GM23338 (cell line): ENCODE results near the gene GALNT14. TPM values are rescaled to one million over a fixed set of nuclear protein-coding genes. Genes with fewer than 3 reads are reported as not detected.

Experiments used
- ATAC-seq: fragments of 200-7000 bp; cut with Tn5 transposase; 3 replicates; pipeline ENCODE4 v1.9.1; 2020
- DNase-seq: peaks from one replicate; pipeline ENCODE4 v3.0.0-alpha.2; 2015; ENCODE audit warnings: low spot score
- H2AFZ ChIP-seq: fragments of 200-600 bp; sonication (generic); 2 replicates; pipeline ENCODE4 v1.8.0; 2016; ENCODE audit warnings: antibody characterized with exemption, mild to moderate bottlenecking, moderate library complexity
- H3F3A ChIP-seq: fragments of 200-600 bp; sonication (generic); replicated peaks from 2 replicates; pipeline ENCODE4 v1.8.0; 2017; ENCODE audit warnings: antibody characterized with exemption, mixed run types, low read depth
- H3K27ac ChIP-seq: fragments of 200-600 bp; sonication (generic); 2 replicates; pipeline ENCODE4 v1.6.1; 2016; ENCODE audit warnings: low read depth
- H3K27me3 ChIP-seq: fragments of 200-600 bp; sonication (generic); 2 replicates; pipeline ENCODE4 v1.8.0; 2016; ENCODE audit warnings: mild to moderate bottlenecking, mixed run types, moderate library complexity; ENCODE audit not compliant: insufficient read depth
- H3K36me3 ChIP-seq: fragments of 200-600 bp; sonication (generic); 2 replicates; pipeline ENCODE4 v1.8.0; 2016; ENCODE audit warnings: mild to moderate bottlenecking; ENCODE audit not compliant: insufficient read depth
- H3K4me1 ChIP-seq: fragments of 200-600 bp; sonication (generic); 2 replicates; pipeline ENCODE4 v1.8.0; 2016; ENCODE audit warnings: mild to moderate bottlenecking, moderate library complexity; ENCODE audit not compliant: insufficient read depth
- H3K4me2 ChIP-seq: fragments of 200-600 bp; sonication (generic); 2 replicates; pipeline ENCODE4 v1.7.1; 2017; ENCODE audit warnings: mixed run types
- H3K4me3 ChIP-seq: fragments of 200-600 bp; sonication (generic); 2 replicates; pipeline ENCODE4 v1.6.1; 2016; ENCODE audit warnings: mixed run types
- H3K79me2 ChIP-seq: fragments of 200-600 bp; sonication (generic); replicated peaks from 2 replicates; pipeline ENCODE4 v1.8.0; 2017; ENCODE audit warnings: mild to moderate bottlenecking; ENCODE audit not compliant: insufficient read depth
- H3K9me2 ChIP-seq: fragments of 200-600 bp; sonication (generic); 2 replicates; pipeline ENCODE4 v1.8.0; 2017; ENCODE audit not compliant: insufficient read depth
- H4K20me1 ChIP-seq: fragments of 200-600 bp; sonication (generic); replicated peaks from 2 replicates; pipeline ENCODE4 v1.8.0; 2017; ENCODE audit warnings: mild to moderate bottlenecking; ENCODE audit not compliant: insufficient read depth
- H3K27ac Mint-ChIP-seq: 2 replicates; pipeline ENCODE4 v1.8.0; 2020; ENCODE audit warnings: inconsistent platforms, mild to moderate bottlenecking, moderate library complexity, mixed read lengths
- H3K27me3 Mint-ChIP-seq: 3 replicates; pipeline ENCODE4 v1.8.0; 2022; ENCODE audit warnings: low read depth, mild to moderate bottlenecking, moderate library complexity, mixed read lengths, inconsistent platforms; ENCODE audit not compliant: insufficient read depth, poor library complexity
- H3K36me3 Mint-ChIP-seq: 3 replicates; pipeline ENCODE4 v1.8.0; 2021; ENCODE audit warnings: low read depth, mild to moderate bottlenecking, inconsistent platforms, moderate library complexity, mixed read lengths
- H3K4me1 Mint-ChIP-seq: 3 replicates; pipeline ENCODE4 v1.8.0; 2020; ENCODE audit warnings: mild to moderate bottlenecking, inconsistent platforms, mixed read lengths
- H3K4me3 Mint-ChIP-seq: 3 replicates; pipeline ENCODE4 v1.8.0; 2021; ENCODE audit warnings: moderate library complexity, mild to moderate bottlenecking, inconsistent platforms, mixed read lengths
- H3K9me3 Mint-ChIP-seq: 3 replicates; pipeline ENCODE4 v1.8.0; 2020; ENCODE audit warnings: moderate library complexity, mild to moderate bottlenecking, inconsistent platforms, mixed read lengths
- CTCF ChIP-seq, 2 experiments: fragments of 200-600 bp in 1 of 2; sonication (generic) in 1 of 2; conservative IDR thresholded peaks; 2 replicates each; pipeline versions ENCODE4 v1.5.1 to v1.6.1; 2016 to 2017; ENCODE audit warnings: antibody characterized with exemption in 2 of 2, low read depth in 2 of 2, mild to moderate bottlenecking in 2 of 2, moderate library complexity in 1 of 2
- EZH2 ChIP-seq: fragments of 200-600 bp; sonication (generic); IDR thresholded peaks from one replicate; pipeline ENCODE4 v1.8.0; 2017; ENCODE audit warnings: antibody characterized with exemption, mild to moderate bottlenecking, low read depth; ENCODE audit not compliant: unreplicated experiment
- EZH2phosphoT487 ChIP-seq: fragments of 200-600 bp; sonication (generic); IDR thresholded peaks from one replicate; pipeline ENCODE4 v1.8.1; 2018; ENCODE audit warnings: antibody characterized with exemption; ENCODE audit not compliant: unreplicated experiment
- JUNB ChIP-seq: IDR thresholded peaks from one replicate; pipeline ENCODE4 v1.6.1; 2016; ENCODE audit warnings: antibody characterized with exemption; ENCODE audit not compliant: unreplicated experiment
- NANOG ChIP-seq: IDR thresholded peaks from 2 replicates; pipeline ENCODE4 v1.6.1; 2016; ENCODE audit warnings: antibody characterized with exemption, borderline replicate concordance
- POLR2AphosphoS5 ChIP-seq: IDR thresholded peaks from 2 replicates; pipeline ENCODE4 v1.6.1; 2016; ENCODE audit warnings: antibody characterized with exemption, low read depth
- STAT1 ChIP-seq: IDR thresholded peaks from one replicate; pipeline ENCODE4 v1.6.1; 2016; ENCODE audit warnings: antibody characterized with exemption; ENCODE audit not compliant: unreplicated experiment
- polyA plus RNA-seq: library from polyadenylated mRNA; unstranded; fragments of >200 nt; fragmentation: Nextera tagmentation; extraction: Ambion mirVana; gene quantifications from 2 replicates; pipeline ENCODE4 v1.2.1, GENCODE V29; 2016
- total RNA-seq: library from RNA; depleted of rRNA; stranded (reverse); fragments of >200 nt; shearing (Covaris generic); gene quantifications from 2 replicates; pipeline ENCODE4 v1.2.3, GENCODE V29; 2014
- TF ChIP-seq, protein P1 (sequence below): fragments of 250-450 bp; sonication (Bioruptor Pico); IDR thresholded peaks from 2 replicates; pipeline ENCODE4 v1.5.0; 2020; ENCODE audit warnings: mild to moderate bottlenecking, moderate library complexity
- TF ChIP-seq, protein P2 (sequence below): IDR thresholded peaks from one replicate; pipeline ENCODE4 v1.6.1; 2018; ENCODE audit warnings: antibody characterized with exemption; ENCODE audit not compliant: unreplicated experiment

Gene GALNT14
- total and polyA plus RNA-seq, 2 experiments from 2014 or later: 5.4 to 7.7 TPM

DNA sequence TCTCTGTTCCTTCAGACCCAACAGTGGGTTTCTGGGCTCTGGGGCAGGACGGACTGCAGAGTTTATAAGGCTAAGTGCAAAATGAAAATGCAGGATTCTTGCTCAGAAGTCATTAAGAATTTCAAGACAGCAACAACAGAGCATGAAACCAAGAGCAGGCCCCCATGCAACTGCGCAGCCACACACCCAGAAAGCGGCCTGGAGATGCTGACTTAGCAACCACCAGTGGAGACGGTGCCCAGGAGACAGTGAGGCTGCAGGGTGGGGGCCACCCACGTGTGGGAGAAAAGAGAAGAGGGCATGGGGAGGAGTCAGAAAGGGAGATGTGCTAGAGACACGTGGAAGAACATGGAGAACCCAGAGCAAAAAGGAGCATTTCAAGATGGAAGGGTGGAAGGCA lies 66.5 kb downstream of the GALNT14 start:
- Histone ChIP-seq H3K79me2 (no peaks in the 10 kb centered on the region), H3K4me3 (no peak overlapping the region), H4K20me1 (no peaks in the 10 kb centered on the region; the same call in 1 of the 2 replicates), H3K27me3 (no peaks in the 10 kb centered on the region), H3K4me2 (no peak overlapping the region), H3K9me2 (no peaks in the 10 kb centered on the region), H2AFZ (no peak overlapping the region), H3F3A (no peaks in the 10 kb centered on the region), H3K27ac (no peak overlapping the region), H3K36me3 (no peaks in the 10 kb centered on the region), H3K4me1 (peaks cover 12% of the 10 kb centered on the region)
- Mint-ChIP-seq H3K27ac (peak overlapping the region; percentile 70; the same call in 1 of the 2 replicates), H3K36me3 (no peaks in the 10 kb centered on the region), H3K27me3 (peaks cover 1% of the 10 kb centered on the region), H3K4me1 (peaks cover 22% of the 10 kb centered on the region), H3K4me3 (no peak overlapping the region), H3K9me3 (no peaks in the 10 kb centered on the region)
- no peak for ATAC-seq
- DNase-seq: no peak
- no peak for TF ChIP-seq CTCF (conservative IDR thresholded peaks at IDR 0.05; ENCODE audit: low read depth in 2 of 2)
- TF ChIP-seq NANOG: no peak
- TF ChIP-seq EZH2: no peak
- TF ChIP-seq, protein P1, sequence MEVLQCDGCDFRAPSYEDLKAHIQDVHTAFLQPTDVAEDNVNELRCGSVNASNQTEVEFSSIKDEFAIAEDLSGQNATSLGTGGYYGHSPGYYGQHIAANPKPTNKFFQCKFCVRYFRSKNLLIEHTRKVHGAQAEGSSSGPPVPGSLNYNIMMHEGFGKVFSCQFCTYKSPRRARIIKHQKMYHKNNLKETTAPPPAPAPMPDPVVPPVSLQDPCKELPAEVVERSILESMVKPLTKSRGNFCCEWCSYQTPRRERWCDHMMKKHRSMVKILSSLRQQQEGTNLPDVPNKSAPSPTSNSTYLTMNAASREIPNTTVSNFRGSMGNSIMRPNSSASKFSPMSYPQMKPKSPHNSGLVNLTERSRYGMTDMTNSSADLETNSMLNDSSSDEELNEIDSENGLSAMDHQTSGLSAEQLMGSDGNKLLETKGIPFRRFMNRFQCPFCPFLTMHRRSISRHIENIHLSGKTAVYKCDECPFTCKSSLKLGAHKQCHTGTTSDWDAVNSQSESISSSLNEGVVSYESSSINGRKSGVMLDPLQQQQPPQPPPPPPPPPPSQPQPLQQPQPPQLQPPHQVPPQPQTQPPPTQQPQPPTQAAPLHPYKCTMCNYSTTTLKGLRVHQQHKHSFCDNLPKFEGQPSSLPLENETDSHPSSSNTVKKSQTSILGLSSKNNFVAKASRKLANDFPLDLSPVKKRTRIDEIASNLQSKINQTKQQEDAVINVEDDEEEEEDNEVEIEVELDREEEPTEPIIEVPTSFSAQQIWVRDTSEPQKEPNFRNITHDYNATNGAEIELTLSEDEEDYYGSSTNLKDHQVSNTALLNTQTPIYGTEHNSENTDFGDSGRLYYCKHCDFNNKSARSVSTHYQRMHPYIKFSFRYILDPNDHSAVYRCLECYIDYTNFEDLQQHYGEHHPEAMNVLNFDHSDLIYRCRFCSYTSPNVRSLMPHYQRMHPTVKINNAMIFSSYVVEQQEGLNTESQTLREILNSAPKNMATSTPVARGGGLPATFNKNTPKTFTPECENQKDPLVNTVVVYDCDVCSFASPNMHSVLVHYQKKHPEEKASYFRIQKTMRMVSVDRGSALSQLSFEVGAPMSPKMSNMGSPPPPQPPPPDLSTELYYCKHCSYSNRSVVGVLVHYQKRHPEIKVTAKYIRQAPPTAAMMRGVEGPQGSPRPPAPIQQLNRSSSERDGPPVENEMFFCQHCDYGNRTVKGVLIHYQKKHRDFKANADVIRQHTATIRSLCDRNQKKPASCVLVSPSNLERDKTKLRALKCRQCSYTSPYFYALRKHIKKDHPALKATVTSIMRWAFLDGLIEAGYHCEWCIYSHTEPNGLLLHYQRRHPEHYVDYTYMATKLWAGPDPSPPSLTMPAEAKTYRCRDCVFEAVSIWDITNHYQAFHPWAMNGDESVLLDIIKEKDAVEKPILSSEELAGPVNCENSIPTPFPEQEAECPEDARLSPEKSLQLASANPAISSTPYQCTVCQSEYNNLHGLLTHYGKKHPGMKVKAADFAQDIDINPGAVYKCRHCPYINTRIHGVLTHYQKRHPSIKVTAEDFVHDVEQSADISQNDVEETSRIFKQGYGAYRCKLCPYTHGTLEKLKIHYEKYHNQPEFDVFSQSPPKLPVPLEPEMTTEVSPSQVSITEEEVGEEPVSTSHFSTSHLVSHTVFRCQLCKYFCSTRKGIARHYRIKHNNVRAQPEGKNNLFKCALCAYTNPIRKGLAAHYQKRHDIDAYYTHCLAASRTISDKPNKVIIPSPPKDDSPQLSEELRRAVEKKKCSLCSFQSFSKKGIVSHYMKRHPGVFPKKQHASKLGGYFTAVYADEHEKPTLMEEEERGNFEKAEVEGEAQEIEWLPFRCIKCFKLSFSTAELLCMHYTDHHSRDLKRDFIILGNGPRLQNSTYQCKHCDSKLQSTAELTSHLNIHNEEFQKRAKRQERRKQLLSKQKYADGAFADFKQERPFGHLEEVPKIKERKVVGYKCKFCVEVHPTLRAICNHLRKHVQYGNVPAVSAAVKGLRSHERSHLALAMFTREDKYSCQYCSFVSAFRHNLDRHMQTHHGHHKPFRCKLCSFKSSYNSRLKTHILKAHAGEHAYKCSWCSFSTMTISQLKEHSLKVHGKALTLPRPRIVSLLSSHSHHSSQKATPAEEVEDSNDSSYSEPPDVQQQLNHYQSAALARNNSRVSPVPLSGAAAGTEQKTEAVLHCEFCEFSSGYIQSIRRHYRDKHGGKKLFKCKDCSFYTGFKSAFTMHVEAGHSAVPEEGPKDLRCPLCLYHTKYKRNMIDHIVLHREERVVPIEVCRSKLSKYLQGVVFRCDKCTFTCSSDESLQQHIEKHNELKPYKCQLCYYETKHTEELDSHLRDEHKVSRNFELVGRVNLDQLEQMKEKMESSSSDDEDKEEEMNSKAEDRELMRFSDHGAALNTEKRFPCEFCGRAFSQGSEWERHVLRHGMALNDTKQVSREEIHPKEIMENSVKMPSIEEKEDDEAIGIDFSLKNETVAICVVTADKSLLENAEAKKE: no peak
- no peak for TF ChIP-seq EZH2phosphoT487
- no peak for TF ChIP-seq POLR2AphosphoS5
- TF ChIP-seq STAT1: no peak
- no peak for TF ChIP-seq JUNB
- TF ChIP-seq, protein P2, sequence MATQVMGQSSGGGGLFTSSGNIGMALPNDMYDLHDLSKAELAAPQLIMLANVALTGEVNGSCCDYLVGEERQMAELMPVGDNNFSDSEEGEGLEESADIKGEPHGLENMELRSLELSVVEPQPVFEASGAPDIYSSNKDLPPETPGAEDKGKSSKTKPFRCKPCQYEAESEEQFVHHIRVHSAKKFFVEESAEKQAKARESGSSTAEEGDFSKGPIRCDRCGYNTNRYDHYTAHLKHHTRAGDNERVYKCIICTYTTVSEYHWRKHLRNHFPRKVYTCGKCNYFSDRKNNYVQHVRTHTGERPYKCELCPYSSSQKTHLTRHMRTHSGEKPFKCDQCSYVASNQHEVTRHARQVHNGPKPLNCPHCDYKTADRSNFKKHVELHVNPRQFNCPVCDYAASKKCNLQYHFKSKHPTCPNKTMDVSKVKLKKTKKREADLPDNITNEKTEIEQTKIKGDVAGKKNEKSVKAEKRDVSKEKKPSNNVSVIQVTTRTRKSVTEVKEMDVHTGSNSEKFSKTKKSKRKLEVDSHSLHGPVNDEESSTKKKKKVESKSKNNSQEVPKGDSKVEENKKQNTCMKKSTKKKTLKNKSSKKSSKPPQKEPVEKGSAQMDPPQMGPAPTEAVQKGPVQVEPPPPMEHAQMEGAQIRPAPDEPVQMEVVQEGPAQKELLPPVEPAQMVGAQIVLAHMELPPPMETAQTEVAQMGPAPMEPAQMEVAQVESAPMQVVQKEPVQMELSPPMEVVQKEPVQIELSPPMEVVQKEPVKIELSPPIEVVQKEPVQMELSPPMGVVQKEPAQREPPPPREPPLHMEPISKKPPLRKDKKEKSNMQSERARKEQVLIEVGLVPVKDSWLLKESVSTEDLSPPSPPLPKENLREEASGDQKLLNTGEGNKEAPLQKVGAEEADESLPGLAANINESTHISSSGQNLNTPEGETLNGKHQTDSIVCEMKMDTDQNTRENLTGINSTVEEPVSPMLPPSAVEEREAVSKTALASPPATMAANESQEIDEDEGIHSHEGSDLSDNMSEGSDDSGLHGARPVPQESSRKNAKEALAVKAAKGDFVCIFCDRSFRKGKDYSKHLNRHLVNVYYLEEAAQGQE: no peak
